ENCODE results near the gene SERINC5.
A peak's percentile ranks its signal among the peaks of the same experiment; 100 is the strongest.
"Not testable (repeated sequence)": the region's sequence is repeated elsewhere in the genome, so short reads cannot be mapped to it uniquely, and the experiment has no call there.

Gene SERINC5

GRCh38 chr5:80204808-80205614, 50.8 kb downstream of the SERINC5 start:
- TF ChIP-seq CTCF (conservative IDR thresholded peaks at IDR 0.05; ENCODE audit: low read depth, low read length), result no peak
- DNase-seq (ENCODE audit: low read depth), result peak; percentile 28

GRCh38 chr5:80201763-80202162, 54.1 kb downstream of the SERINC5 start:
- not testable (repeated sequence) for DNase-seq (ENCODE audit: low read depth); H3K4me3 ChIP-seq (ENCODE audit: low read length)

More at GRCh38 chr5:80204808-80205614, 50.8 kb downstream of the SERINC5 start:
- no peak overlapping the region for H3K4me3 ChIP-seq (ENCODE audit: low read length)

GRCh38 chr5:80198920-80199319, 56.9 kb downstream of the SERINC5 start:
- no peak overlapping the region for H3K4me3 ChIP-seq (ENCODE audit: low read length)
- no peak for DNase-seq (ENCODE audit: low read depth)
- TF ChIP-seq CTCF (conservative IDR thresholded peaks at IDR 0.05; ENCODE audit: low read depth, low read length), result no peak

GRCh38 chr5:80198399-80198798, 57.4 kb downstream of the SERINC5 start:
- DNase-seq (ENCODE audit: low read depth), result no peak

GRCh38 chr5:80195837-80196400, 59.9 kb downstream of the SERINC5 start:
- no peak for TF ChIP-seq CTCF (conservative IDR thresholded peaks at IDR 0.05; ENCODE audit: low read depth, low read length)
- DNase-seq (ENCODE audit: low read depth), result no peak
- H3K4me3 ChIP-seq (ENCODE audit: low read length), result no peak overlapping the region

More at GRCh38 chr5:80198399-80198798, 57.4 kb downstream of the SERINC5 start:
- no peak for TF ChIP-seq CTCF (conservative IDR thresholded peaks at IDR 0.05; ENCODE audit: low read depth, low read length)
- no peak overlapping the region for H3K4me3 ChIP-seq (ENCODE audit: low read length)

GRCh38 chr5:80194468-80194867, 61.4 kb downstream of the SERINC5 start:
- no peak overlapping the region for H3K4me3 ChIP-seq (ENCODE audit: low read length)
- TF ChIP-seq CTCF (conservative IDR thresholded peaks at IDR 0.05; ENCODE audit: low read depth, low read length), result no peak
- DNase-seq (ENCODE audit: low read depth), result no peak

GRCh38 chr5:80193401-80193800, 62.4 kb downstream of the SERINC5 start:
- TF ChIP-seq CTCF (conservative IDR thresholded peaks at IDR 0.05; ENCODE audit: low read depth, low read length), result no peak
- DNase-seq (ENCODE audit: low read depth), result no peak
- no peak overlapping the region for H3K4me3 ChIP-seq (ENCODE audit: low read length)

Measured in retinal pigment epithelial cell (primary cell).